ENCODE measurements around the gene TMEM100.

Gene TMEM100

GRCh38 chr17:55742272-55743102 is 19.8 kb upstream of the TMEM100 start:
- DNase-seq = no peak

GRCh38 chr17:55741356-55741700 is 18.7 kb upstream of the TMEM100 start:
- no peak for DNase-seq

GRCh38 chr17:55740511-55741355 is 18.1 kb upstream of the TMEM100 start:
- no peak for DNase-seq

GRCh38 chr17:55737976-55738501 is 15.4 kb upstream of the TMEM100 start:
- no peak for DNase-seq

- no peak for DNase-seq
Measured at GRCh38 chr17:55735731-55736405, 13.2 kb upstream of the TMEM100 start.

- no peak for DNase-seq
Measured at GRCh38 chr17:55734128-55734781, 11.6 kb upstream of the TMEM100 start.

- DNase-seq = no peak
Measured at GRCh38 chr17:55731586-55732250, 9.1 kb upstream of the TMEM100 start.

GRCh38 chr17:55730808-55731207 is 8.1 kb upstream of the TMEM100 start:
- DNase-seq = no peak

- no peak for DNase-seq
Measured at GRCh38 chr17:55730380-55730779, 7.7 kb upstream of the TMEM100 start.

- no peak for DNase-seq
Measured at GRCh38 chr17:55729484-55729883, 6.8 kb upstream of the TMEM100 start.

GRCh38 chr17:55728833-55729232 is 6.2 kb upstream of the TMEM100 start:
- DNase-seq = no peak

- DNase-seq = no peak
Measured at GRCh38 chr17:55728361-55728760, 5.7 kb upstream of the TMEM100 start.

- DNase-seq = no peak
Measured at GRCh38 chr17:55727920-55728319, 5.3 kb upstream of the TMEM100 start.

- no peak for DNase-seq
Measured at GRCh38 chr17:55727275-55727674, 4.6 kb upstream of the TMEM100 start.

- peak; percentile 27 for DNase-seq
Measured at GRCh38 chr17:55726440-55726839, 3.8 kb upstream of the TMEM100 start.

GRCh38 chr17:55723488-55723848 is 804 bp upstream of the TMEM100 start:
- no peak for DNase-seq

- DNase-seq = no peak
Measured at GRCh38 chr17:55722016-55722736, 488 bp downstream of the TMEM100 start.

GRCh38 chr17:55720919-55721836 is 1.5 kb downstream of the TMEM100 start:
- no peak for DNase-seq

- peak; percentile 8 for DNase-seq
Measured at GRCh38 chr17:55717898-55718735, 4.5 kb downstream of the TMEM100 start.
